Ishikawa (cell line): Measurements from ENCODE around the gene CER1.

Source experiments
- CEBPB ChIP-seq: IDR thresholded peaks from 2 replicates; pipeline ENCODE4 v1.6.1; 2012
- CREB1 ChIP-seq: IDR thresholded peaks from 2 replicates; pipeline ENCODE4 v1.6.1; 2012; ENCODE audit warnings: low read depth
- EGR1 ChIP-seq: IDR thresholded peaks from 2 replicates; pipeline ENCODE4 v1.6.1; 2012
- EP300 ChIP-seq: IDR thresholded peaks from 2 replicates; pipeline ENCODE4 v1.6.1; 2012; ENCODE audit warnings: borderline replicate concordance
- FOXM1 ChIP-seq: IDR thresholded peaks from 2 replicates; pipeline ENCODE4 v1.6.1; 2012; ENCODE audit warnings: low read depth, borderline replicate concordance
- MAX ChIP-seq: IDR thresholded peaks from 2 replicates; pipeline ENCODE4 v1.6.1; 2012
- NFIC ChIP-seq: IDR thresholded peaks from 2 replicates; pipeline ENCODE4 v1.6.1; 2012
- RAD21 ChIP-seq: IDR thresholded peaks from 2 replicates; pipeline ENCODE4 v1.6.1; 2012; ENCODE audit warnings: low read depth
- REST ChIP-seq: IDR thresholded peaks from 2 replicates; pipeline ENCODE4 v1.6.1; 2012; ENCODE audit warnings: low read depth, mild to moderate bottlenecking
- TAF1 ChIP-seq: IDR thresholded peaks from 2 replicates; pipeline ENCODE4 v1.6.1; 2012; ENCODE audit warnings: low read depth, mild to moderate bottlenecking
- TCF12 ChIP-seq: IDR thresholded peaks from 2 replicates; pipeline ENCODE4 v1.6.1; 2012; ENCODE audit warnings: low read depth
- TEAD4 ChIP-seq: IDR thresholded peaks from 2 replicates; pipeline ENCODE4 v1.6.1; 2012
- USF1 ChIP-seq: IDR thresholded peaks from 2 replicates; pipeline ENCODE4 v1.6.1; 2012
- YY1 ChIP-seq: IDR thresholded peaks from 2 replicates; pipeline ENCODE4 v1.6.1; 2012; ENCODE audit warnings: low read depth
- ZBTB7A ChIP-seq: IDR thresholded peaks from 2 replicates; pipeline ENCODE4 v1.6.1; 2012; ENCODE audit warnings: low read depth

The CER1 gene

GRCh38 chr9:14671377-14671776 is 51.2 kb downstream of the CER1 start:
- TF ChIP-seq FOXM1 (no peak), CREB1 (no peak), EP300 (no peak), RAD21 (no peak), NFIC (no peak), TCF12 (no peak), TEAD4 (no peak), REST (no peak), CEBPB (no peak), YY1 (no peak), MAX (no peak), ZBTB7A (no peak), USF1 (no peak), TAF1 (no peak), EGR1 (no peak)

- TF ChIP-seq NFIC (no peak), FOXM1 (no peak), RAD21 (no peak), TAF1 (no peak), EGR1 (no peak), TEAD4 (no peak), EP300 (no peak), TCF12 (no peak), CEBPB (no peak), REST (no peak), USF1 (no peak), YY1 (no peak), ZBTB7A (no peak), CREB1 (no peak), MAX (no peak)
Measured at GRCh38 chr9:14670718-14671117, 51.8 kb downstream of the CER1 start.
